Activated CD8-positive, alpha-beta memory T cell treated with anti-CD3 and anti-CD28 coated beads, Interleukin-2, amount 50 U/mL, for 48 hours (primary cell): Measurements from ENCODE around the gene RPS6KA2.
"Not testable (repeated sequence)": the region's sequence is repeated elsewhere in the genome, so short reads cannot be mapped to it uniquely, and the experiment has no call there.

ENCODE experiments used
- DNase-seq: peaks from one replicate; pipeline ENCODE4 v3.0.0-alpha.2; 2020

The RPS6KA2 gene

GRCh38 chr6:166412156-166412910, 214.7 kb downstream of the RPS6KA2 start:
- DNase-seq, result no peak

- DNase-seq, result no peak
Observed at GRCh38 chr6:166411721-166412151, 215.3 kb downstream of the RPS6KA2 start.

GRCh38 chr6:166411271-166411670, 215.8 kb downstream of the RPS6KA2 start:
- no peak for DNase-seq

GRCh38 chr6:166410426-166410935, 216.6 kb downstream of the RPS6KA2 start:
- no peak for DNase-seq

GRCh38 chr6:166408936-166409755, 217.9 kb downstream of the RPS6KA2 start:
- no peak for DNase-seq

GRCh38 chr6:166406197-166406596, 220.9 kb downstream of the RPS6KA2 start:
- no peak for DNase-seq

- no peak for DNase-seq
Observed at GRCh38 chr6:166405386-166405785, 221.7 kb downstream of the RPS6KA2 start.

GRCh38 chr6:166402582-166403277, 224.3 kb downstream of the RPS6KA2 start:
- DNase-seq, result no peak

- peak; percentile 72 for DNase-seq
Observed at GRCh38 chr6:166400649-166401250, 226.3 kb downstream of the RPS6KA2 start.

GRCh38 chr6:166400181-166400580, 226.9 kb downstream of the RPS6KA2 start:
- no peak for DNase-seq

GRCh38 chr6:166398348-166398747, 228.7 kb downstream of the RPS6KA2 start:
- DNase-seq, result no peak

- DNase-seq, result no peak
Observed at GRCh38 chr6:166397849-166398248, 229.2 kb downstream of the RPS6KA2 start.

- DNase-seq, result no peak
Observed at GRCh38 chr6:166395778-166396177, 231.3 kb downstream of the RPS6KA2 start.

GRCh38 chr6:166395351-166395750, 231.7 kb downstream of the RPS6KA2 start:
- DNase-seq, result no peak

GRCh38 chr6:166394036-166394892, 232.8 kb downstream of the RPS6KA2 start:
- no peak for DNase-seq

GRCh38 chr6:166393535-166393823, 233.6 kb downstream of the RPS6KA2 start:
- no peak for DNase-seq

GRCh38 chr6:166392755-166393534, 234.1 kb downstream of the RPS6KA2 start:
- DNase-seq, result not testable (repeated sequence)

GRCh38 chr6:166389119-166389518, 237.9 kb downstream of the RPS6KA2 start:
- no peak for DNase-seq

GRCh38 chr6:166388290-166389004, 238.6 kb downstream of the RPS6KA2 start:
- no peak for DNase-seq

GRCh38 chr6:166387642-166388289, 239.3 kb downstream of the RPS6KA2 start:
- no peak for DNase-seq
